GM23248 (cell line): ENCODE data around the gene ELMO1.

Source experiments
- EZH2 ChIP-seq: fragments of 200-600 bp; sonication (generic); IDR thresholded peaks from 2 replicates; pipeline ENCODE4 v1.6.1; 2018; ENCODE audit warnings: antibody characterized with exemption, mild to moderate bottlenecking; ENCODE audit not compliant: insufficient read depth, poor library complexity, severe bottlenecking
- EZH2phosphoT487 ChIP-seq: fragments of 200-600 bp; sonication (generic); IDR thresholded peaks from 2 replicates; pipeline ENCODE4 v1.6.1; 2018; ENCODE audit warnings: antibody characterized with exemption, moderate library complexity, mild to moderate bottlenecking, low read depth; ENCODE audit not compliant: insufficient read depth

DNA sequence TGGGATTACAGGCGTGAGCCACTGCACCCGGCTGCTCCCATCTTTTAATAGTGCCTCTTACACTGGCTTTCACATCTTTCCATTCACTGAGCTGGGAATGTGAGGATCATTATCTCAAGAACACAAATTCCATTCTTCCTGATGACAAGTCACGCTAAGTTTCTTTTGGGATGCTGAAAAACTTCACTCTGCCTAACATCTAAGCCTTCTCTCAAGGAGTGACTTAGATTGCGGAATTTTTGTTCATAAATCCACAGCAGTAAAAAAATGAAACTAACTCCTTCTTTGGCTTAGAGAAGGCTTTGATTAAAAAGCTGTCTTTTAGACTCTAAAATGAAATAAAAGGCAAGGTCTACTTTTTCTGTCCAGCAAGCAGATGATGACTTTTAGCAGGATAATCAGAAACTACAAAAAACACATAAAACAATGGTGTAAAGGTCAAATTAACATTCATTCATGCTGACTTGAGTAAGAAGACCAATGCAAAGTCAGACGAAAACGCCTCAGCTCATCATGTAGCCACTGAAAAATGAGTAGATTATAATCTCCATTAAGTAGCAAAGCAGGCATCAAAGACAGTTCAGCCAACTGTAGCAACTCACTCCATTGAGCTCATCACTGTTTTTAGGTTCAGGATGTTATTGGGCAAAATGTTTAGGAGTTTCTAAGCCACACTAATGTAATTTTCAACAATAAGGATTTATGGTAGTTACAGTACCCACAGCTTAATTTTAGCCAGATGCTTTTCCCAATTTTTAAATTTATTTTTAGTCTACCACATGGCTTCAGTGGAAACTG is 178.8 kb downstream of the ELMO1 start:
- TF ChIP-seq EZH2phosphoT487 (no peak), EZH2 (no peak)
